H1 (cell line): ENCODE results near the gene VMO1. TPM values are rescaled to one million over a fixed set of nuclear protein-coding genes. Genes with fewer than 3 reads are reported as not detected.

Experiments used
- CEBPB ChIP-seq: IDR thresholded peaks from 2 replicates; pipeline ENCODE4 v1.6.1; 2012; ENCODE audit warnings: low read depth, low read length
- RBBP5 ChIP-seq: IDR thresholded peaks from 2 replicates; pipeline ENCODE4 v1.7.1; 2012; ENCODE audit warnings: low read depth, mild to moderate bottlenecking, inconsistent platforms, low read length, moderate library complexity, borderline replicate concordance
- RNF2 ChIP-seq: fragments of 200-900, 300-1000 bp; sonication (generic); IDR thresholded peaks from 2 replicates; pipeline ENCODE4 v1.7.1; 2016; ENCODE audit warnings: borderline replicate concordance, low read depth, mild to moderate bottlenecking, antibody characterized with exemption, low read length; ENCODE audit not compliant: poor library complexity, severe bottlenecking; ENCODE audit errors: missing control alignments
- SIN3A ChIP-seq, 2 experiments: IDR thresholded peaks in 1 of 2; conservative IDR thresholded peaks in 1 of 2; 2 replicates each; pipeline ENCODE4 v1.6.1; 2011 to 2012; ENCODE audit warnings: low read length in 2 of 2, improper control_type of control experiment in 1 of 2, low read depth in 1 of 2, mild to moderate bottlenecking in 1 of 2
- polyA plus RNA-seq, 7 experiments: library from polyadenylated mRNA; depleted of rRNA in 3 of 7; stranded (reverse) in 5 of 7; unstranded in 2 of 7; fragments of >200 nt in 5 of 7; fragments of 200-250 nt in 2 of 7; gene quantifications; 1 replicate in 5 of 7; 2 replicates in 1 of 7; 4 replicates in 1 of 7; pipeline versions ENCODE4 v1.2.1 to v1.2.3, GENCODE V29; 2011 to 2013; ENCODE audit warnings: missing spikeins in 2 of 7, mixed read lengths in 2 of 7
- total RNA-seq: library from RNA; stranded (reverse); fragmentation: NEBNext Ultra II Directional; extraction: Animal tissue kit (Norgen Biotek cat#: 25700); gene quantifications from 2 replicates; pipeline ENCODE4 v1.2.1, GENCODE V29; 2021
- TF ChIP-seq, protein P1 (sequence below): IDR thresholded peaks from 2 replicates; pipeline ENCODE4 v1.6.1; 2012; ENCODE audit warnings: inconsistent platforms

VMO1 gene
- total and polyA plus RNA-seq, 2 of the 8 experiments (the other 6 are each of a cell fraction or from before 2014, with no cell fraction given) = 0.30 TPM; not detected in 1

DNA sequence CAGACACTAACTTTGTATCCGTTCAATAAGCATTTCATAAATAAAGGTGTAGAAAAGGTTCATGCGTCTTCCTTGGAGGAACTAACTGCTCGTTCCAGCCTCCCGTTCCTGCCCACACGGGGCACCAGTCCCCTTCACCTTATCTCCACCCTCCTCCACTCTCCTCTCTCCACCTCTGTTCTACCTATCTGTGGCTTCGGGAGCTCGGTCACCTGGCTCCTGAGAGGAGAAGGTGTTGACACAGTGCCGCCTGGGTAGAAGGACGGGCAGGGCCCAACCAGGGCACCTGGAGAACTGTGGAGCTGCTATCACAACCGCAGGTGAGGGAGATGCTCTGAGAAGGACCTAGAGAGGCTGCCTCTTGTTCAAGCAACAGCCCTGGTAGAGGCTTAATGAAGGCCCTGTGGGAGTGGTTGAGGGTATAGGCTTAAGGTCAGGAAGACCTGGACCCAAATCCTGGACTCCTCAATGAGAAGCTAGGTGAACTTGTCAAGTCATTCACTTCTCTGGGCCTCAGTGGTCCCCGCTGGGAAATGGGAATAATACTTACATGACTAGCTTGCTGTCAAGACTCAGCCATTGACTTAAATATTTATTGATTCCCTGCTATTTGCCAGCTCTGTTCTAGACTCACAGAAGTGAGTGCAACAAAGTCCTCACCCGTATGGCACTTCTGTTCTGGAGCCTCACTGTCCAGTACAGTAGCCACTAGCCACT is 37.4 kb upstream of the VMO1 start (continued):
- TF ChIP-seq, protein P1, sequence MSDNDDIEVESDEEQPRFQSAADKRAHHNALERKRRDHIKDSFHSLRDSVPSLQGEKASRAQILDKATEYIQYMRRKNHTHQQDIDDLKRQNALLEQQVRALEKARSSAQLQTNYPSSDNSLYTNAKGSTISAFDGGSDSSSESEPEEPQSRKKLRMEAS = no peak
- no peak for TF ChIP-seq RNF2
- TF ChIP-seq CEBPB = no peak
- no peak for TF ChIP-seq SIN3A (conservative IDR thresholded peaks at IDR 0.05 in 1 of 2, IDR thresholded peaks at IDR 0.05 in 1 of 2; ENCODE audit: low read depth in 1 of 2, low read length in 2 of 2)
- no peak for TF ChIP-seq RBBP5
